Kidney epithelial cell (primary cell): ENCODE measurements around the gene ZFP36L2. TPM values are rescaled to one million over a fixed set of nuclear protein-coding genes. Genes with fewer than 3 reads are reported as not detected.

Experiments
- DNase-seq: peaks from one replicate; pipeline ENCODE4 v3.0.0-alpha.2; 2010; ENCODE audit warnings: low read depth
- H3K27me3 ChIP-seq: 2 replicates; pipeline ENCODE4 v1.6.0; 2011; ENCODE audit warnings: low read length; ENCODE audit not compliant: control insufficient read depth, insufficient read depth
- H3K36me3 ChIP-seq: 2 replicates; pipeline ENCODE4 v1.5.1; 2011; ENCODE audit warnings: low read length; ENCODE audit not compliant: control insufficient read depth, insufficient read depth
- H3K4me3 ChIP-seq: 2 replicates; pipeline ENCODE4 v1.5.1; 2011; ENCODE audit warnings: low read depth, mild to moderate bottlenecking, control low read depth, low read length
- total RNA-seq: library from RNA; depleted of rRNA; stranded (reverse); fragments of >200 nt; gene quantifications from 2 replicates; pipeline ENCODE4 v1.2.3, GENCODE V29; 2015
- TF ChIP-seq, protein P1 (sequence below): IDR thresholded peaks from 2 replicates; pipeline ENCODE4 v1.5.1; 2011; ENCODE audit warnings: mild to moderate bottlenecking, moderate library complexity, low read length, control low read depth, inconsistent platforms; ENCODE audit not compliant: insufficient read depth, poor library complexity, severe bottlenecking

The ZFP36L2 gene
- total RNA-seq, 1 donor from 2014 or later, result 12.2 TPM

DNA sequence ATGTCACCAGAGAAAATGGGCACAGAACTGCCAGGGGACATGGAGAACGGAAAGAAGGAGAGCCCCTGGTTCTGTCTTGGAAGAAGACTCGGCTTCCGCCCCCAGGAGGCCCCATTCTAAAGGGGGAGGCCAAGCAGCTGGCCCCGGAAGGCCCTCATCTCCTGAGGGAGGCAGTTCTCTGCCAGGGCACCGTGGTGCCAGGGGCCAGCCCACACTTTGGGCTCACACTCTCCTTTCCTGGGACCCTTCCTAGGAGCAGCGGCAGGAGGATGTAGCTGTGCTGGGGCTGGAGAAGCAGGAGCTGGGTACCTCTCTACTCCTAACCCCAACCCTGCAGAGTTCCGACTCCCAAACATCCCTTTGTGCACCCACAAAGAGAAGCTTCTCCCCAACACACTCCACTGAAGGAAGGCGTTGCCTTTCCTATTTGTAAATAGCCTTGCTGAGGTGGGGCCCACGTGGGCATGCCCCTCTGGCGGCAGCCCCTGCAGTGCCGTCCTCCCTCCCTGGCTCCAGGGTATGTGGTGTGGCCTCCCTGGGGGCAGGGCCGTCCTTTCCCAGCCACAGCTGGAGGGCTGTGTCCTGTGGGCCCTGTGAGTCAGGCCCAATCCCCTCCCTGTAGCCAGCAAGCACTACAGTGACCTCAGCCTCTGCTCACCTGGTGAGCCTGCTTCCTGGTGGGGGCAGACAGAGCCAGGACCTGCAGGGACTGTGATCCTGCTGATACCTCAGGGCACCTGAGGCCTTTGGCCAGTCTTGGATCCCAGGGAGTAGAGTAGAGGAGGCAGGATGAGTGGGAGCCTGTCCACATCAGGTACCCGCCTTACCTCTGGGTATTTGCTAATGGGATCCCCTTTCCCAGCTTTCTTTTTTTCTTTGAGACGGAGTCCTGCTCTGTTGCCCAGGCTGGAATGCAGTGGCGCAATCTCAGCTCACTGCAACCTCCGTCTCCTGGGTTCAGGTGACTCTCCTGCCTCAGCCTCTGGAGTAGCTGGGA, 26.6 kb downstream of the ZFP36L2 start:
- TF ChIP-seq, protein P1, sequence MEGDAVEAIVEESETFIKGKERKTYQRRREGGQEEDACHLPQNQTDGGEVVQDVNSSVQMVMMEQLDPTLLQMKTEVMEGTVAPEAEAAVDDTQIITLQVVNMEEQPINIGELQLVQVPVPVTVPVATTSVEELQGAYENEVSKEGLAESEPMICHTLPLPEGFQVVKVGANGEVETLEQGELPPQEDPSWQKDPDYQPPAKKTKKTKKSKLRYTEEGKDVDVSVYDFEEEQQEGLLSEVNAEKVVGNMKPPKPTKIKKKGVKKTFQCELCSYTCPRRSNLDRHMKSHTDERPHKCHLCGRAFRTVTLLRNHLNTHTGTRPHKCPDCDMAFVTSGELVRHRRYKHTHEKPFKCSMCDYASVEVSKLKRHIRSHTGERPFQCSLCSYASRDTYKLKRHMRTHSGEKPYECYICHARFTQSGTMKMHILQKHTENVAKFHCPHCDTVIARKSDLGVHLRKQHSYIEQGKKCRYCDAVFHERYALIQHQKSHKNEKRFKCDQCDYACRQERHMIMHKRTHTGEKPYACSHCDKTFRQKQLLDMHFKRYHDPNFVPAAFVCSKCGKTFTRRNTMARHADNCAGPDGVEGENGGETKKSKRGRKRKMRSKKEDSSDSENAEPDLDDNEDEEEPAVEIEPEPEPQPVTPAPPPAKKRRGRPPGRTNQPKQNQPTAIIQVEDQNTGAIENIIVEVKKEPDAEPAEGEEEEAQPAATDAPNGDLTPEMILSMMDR, result no peak
- no peak for DNase-seq
- H3K36me3 ChIP-seq, result no peaks in the 10 kb centered on the region
- no peak overlapping the region for H3K4me3 ChIP-seq
- no peaks in the 10 kb centered on the region for H3K27me3 ChIP-seq

DNA sequence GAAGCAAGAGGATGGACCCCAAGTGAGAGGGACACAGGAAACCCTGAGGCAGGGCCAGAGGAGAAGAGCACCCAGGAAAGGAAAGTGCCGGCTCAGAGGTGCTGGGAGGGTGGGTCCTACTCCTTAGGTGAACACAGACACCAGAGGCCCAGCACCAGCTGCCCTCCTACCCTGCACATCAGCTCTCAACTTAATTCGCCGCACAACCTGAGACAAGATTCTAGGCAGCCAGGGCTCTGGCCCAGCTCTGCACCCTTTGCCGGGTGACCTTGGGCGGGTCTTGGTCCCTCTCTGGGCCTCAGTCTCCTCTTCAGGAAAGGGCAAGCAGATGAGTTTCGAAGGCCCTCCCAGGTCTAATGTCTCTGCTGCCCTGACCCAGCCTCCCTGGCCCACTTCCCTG, 28.1 kb downstream of the ZFP36L2 start:
- Histone ChIP-seq H3K4me3 (no peak overlapping the region), H3K27me3 (no peaks in the 10 kb centered on the region), H3K36me3 (no peaks in the 10 kb centered on the region)
- no peak for DNase-seq
- TF ChIP-seq, protein P1, result no peak

DNA sequence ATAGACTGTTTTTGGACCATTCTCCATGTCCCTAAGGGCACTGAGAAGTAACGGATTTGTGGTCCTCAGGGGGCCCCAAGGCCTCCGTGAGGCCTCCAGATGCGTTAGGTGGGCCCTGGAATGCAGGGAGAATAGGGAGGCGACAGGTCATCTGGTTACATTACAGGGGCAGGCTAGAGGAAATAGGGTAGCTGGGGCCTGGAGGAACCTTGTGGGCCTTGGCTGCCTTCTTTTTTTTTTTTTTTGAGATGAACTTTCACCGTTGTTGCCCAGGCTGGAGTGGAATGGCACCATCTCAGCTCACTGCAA, 28.9 kb downstream of the ZFP36L2 start:
- DNase-seq, result no peak
- Histone ChIP-seq H3K4me3 (no peak overlapping the region), H3K27me3 (no peaks in the 10 kb centered on the region), H3K36me3 (no peaks in the 10 kb centered on the region)
- TF ChIP-seq, protein P1, result no peak

DNA sequence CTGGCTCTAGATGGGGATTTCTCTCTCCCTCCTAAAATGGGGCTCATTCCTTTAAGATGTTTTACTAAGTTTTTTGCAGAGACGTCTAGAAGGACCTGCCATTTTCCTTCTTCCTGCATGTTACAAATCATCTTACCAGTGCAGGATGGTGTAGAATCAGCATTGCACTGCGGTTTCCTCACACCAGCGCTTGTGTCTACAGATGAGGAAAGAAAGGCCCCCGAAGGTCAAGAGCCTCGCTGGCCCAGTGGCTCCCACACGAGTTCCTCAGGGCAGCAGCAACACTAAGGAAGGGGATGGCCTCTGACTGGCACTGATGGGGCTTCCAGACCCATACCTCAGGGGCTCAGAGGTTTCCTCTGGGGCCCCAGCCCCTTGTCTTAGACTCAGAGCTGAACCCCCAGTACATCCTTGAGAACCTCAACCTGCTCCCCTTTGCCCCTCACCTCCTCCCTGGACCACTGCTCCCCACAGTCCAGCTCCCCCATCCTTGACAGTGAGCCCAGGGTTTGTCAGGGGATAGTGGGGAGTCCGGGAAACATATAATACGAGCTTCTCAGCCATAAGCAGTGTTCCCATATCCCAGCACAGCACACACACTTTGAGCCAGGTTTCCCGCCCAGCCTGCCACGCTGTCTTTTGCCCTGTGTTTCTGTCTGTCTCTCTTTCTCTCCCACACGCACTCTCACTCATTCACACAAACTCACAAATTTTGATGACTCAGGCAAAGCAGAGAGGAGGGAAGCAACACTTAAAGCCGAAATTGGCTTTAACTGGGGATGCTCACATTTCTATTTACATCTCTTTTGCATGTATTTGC, 29.4 kb downstream of the ZFP36L2 start:
- Histone ChIP-seq H3K27me3 (no peaks in the 10 kb centered on the region), H3K4me3 (no peak overlapping the region), H3K36me3 (no peaks in the 10 kb centered on the region)
- no peak for DNase-seq
- TF ChIP-seq, protein P1, result no peak

DNA sequence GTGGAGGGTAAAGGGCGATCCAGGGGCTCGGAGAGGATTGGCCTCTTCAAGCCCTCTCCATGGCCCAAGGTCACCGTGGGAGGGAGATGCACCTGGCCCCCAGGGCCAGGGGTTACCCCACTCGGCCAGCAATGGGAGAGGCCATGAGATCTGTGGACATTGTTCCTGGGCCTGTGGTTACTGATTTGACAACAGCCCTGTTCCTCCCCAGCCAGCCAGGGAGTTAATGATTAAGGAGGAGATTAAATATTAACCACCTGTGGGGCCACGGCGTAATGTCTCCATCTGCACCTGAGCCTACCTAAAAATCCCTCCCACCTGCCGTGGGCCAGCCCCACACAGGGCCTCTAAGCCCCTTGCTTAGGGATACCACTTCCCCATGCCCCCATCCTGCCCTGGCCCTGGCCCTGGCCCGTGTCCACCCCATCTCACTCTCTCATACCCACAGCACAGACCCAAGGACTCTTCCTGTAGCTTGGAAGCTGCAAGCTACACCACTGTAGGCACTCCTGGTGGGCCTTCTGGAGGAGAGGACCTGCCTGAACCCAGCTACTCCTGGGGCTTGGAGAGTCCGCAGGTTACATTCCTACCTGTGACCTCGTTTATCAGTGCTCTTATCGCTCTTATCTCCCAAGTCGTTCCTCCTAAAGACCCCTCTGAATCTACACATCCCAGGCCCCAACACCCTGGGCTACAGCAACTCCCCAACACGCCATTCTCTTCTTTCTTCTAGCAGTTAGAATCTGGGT, 32.1 kb downstream of the ZFP36L2 start:
- no peak for DNase-seq
- H3K27me3 ChIP-seq, result no peaks in the 10 kb centered on the region
- no peak overlapping the region for H3K4me3 ChIP-seq
- H3K36me3 ChIP-seq, result no peaks in the 10 kb centered on the region
- TF ChIP-seq, protein P1, result no peak
